ENCODE data around the gene SKP1. TPM values are rescaled to one million over a fixed set of nuclear protein-coding genes. Genes with fewer than 3 reads are reported as not detected.

Gene SKP1
- total RNA-seq, 1 experiment from 2014 or later = 348 TPM

- Histone ChIP-seq H3K27me3 (ENCODE audit: insufficient read depth, low read length) (no peaks in the 10 kb centered on the region), H3K56ac (ENCODE audit: insufficient read length, low read depth, low read length) (peak within 1 kb of the TSS; percentile 51), H4K8ac (replicated peaks; ENCODE audit: insufficient read length, low read depth, low read length) (no peak within 1 kb of the TSS), H3K14ac (ENCODE audit: insufficient read depth, low read length) (peak within 1 kb of the TSS; percentile 100), H2BK12ac (ENCODE audit: insufficient read length, low read depth, low read length) (peak within 1 kb of the TSS; percentile 94), H3K18ac (ENCODE audit: insufficient read length, low read depth, low read length) (peak within 1 kb of the TSS; percentile 100), H3K9ac (ENCODE audit: extremely low read depth, insufficient read length, low read length) (peak within 1 kb of the TSS; percentile 99), H2AK5ac (ENCODE audit: insufficient read length, low read length) (no peak within 1 kb of the TSS), H3K9me3 (ENCODE audit: control insufficient read depth, low read depth, low read length) (no peaks in the 10 kb centered on the region), H2AFZ (ENCODE audit: low read length) (no peak within 1 kb of the TSS), H3K23me2 (ENCODE audit: insufficient read length, low read depth, low read length, poor library complexity, severe bottlenecking) (peaks cover 8% of the 10 kb centered on the region), H3K4me2 (ENCODE audit: insufficient read depth, insufficient read length, low read length) (peak within 1 kb of the TSS; percentile 97), H2BK15ac (ENCODE audit: low read depth, low read length) (no peak within 1 kb of the TSS), H3T11ph (ENCODE audit: low read length) (no peak within 1 kb of the TSS), H2BK5ac (ENCODE audit: insufficient read length, low read length) (peak within 1 kb of the TSS; percentile 96), H3K4ac (ENCODE audit: low read depth, low read length) (peak within 1 kb of the TSS; percentile 92), H3K79me2 (ENCODE audit: insufficient read depth, low read length) (peaks cover 43% of the 10 kb centered on the region), H4K20me1 (ENCODE audit: control insufficient read depth, insufficient read depth, insufficient read length) (no peaks in the 10 kb centered on the region), H3K23ac (ENCODE audit: insufficient read length, low read depth, low read length) (no peak within 1 kb of the TSS), H3K27ac (ENCODE audit: insufficient read length, low read depth, low read length) (peak within 1 kb of the TSS; percentile 86), H2BK20ac (ENCODE audit: low read depth, low read length, poor library complexity, severe bottlenecking) (no peak within 1 kb of the TSS), H2BK120ac (ENCODE audit: low read depth, low read length, poor library complexity, severe bottlenecking) (peak within 1 kb of the TSS; percentile 94), H4K5ac (ENCODE audit: insufficient read length, low read depth, low read length) (peak within 1 kb of the TSS; percentile 92), H4K91ac (ENCODE audit: insufficient read length, low read depth, low read length) (peak within 1 kb of the TSS; percentile 92), H3K79me1 (ENCODE audit: insufficient read depth, low read depth, low read length, poor library complexity, severe bottlenecking) (no peaks in the 10 kb centered on the region), H3K4me1 (ENCODE audit: insufficient read depth, low read length) (peaks cover 2% of the 10 kb centered on the region; the same call in 1 of the 2 replicates)
- Mint-ChIP-seq H3K36me3 (ENCODE audit: insufficient read depth in 1 of 3, low read depth in 3 of 3) (peaks cover 13 to 35% (median 32%) of the 10 kb centered on the region in 3 experiments), H3K4me3 (peak within 1 kb of the TSS; percentile 97), H3K27ac (peak within 1 kb of the TSS; percentile 99), H3K9me3 (no peaks in the 10 kb centered on the region; a peak in 1 of 5 replicates), H3K4me1 (peaks cover 36 to 42% of the 10 kb centered on the region in 2 experiments), H3K27me3 (ENCODE audit: low read depth) (no peaks in the 10 kb centered on the region)
- peak; percentile 98 for DNase-seq
- WGBS (ENCODE audit: extremely low coverage, insufficient read length, low lambda C conversion rate) = no CpG with 5 or more reads among the region's 73 CpGs
- no peak for TF ChIP-seq CTCF (conservative IDR thresholded peaks at IDR 0.05)
Observed at GRCh38 chr5:134225780-134226440, 49.2 kb upstream of the SKP1 start, which contains the start of gene PPP2CA. TSS of gene PPP2CA (minus strand) at chr5:134226073. CDS start at chr5:134225861, 212 bp downstream.
